Measurements from ENCODE around the gene EFCAB7. TPM values are rescaled to one million over a fixed set of nuclear protein-coding genes. Genes with fewer than 3 reads are reported as not detected.

The EFCAB7 gene, protein sequence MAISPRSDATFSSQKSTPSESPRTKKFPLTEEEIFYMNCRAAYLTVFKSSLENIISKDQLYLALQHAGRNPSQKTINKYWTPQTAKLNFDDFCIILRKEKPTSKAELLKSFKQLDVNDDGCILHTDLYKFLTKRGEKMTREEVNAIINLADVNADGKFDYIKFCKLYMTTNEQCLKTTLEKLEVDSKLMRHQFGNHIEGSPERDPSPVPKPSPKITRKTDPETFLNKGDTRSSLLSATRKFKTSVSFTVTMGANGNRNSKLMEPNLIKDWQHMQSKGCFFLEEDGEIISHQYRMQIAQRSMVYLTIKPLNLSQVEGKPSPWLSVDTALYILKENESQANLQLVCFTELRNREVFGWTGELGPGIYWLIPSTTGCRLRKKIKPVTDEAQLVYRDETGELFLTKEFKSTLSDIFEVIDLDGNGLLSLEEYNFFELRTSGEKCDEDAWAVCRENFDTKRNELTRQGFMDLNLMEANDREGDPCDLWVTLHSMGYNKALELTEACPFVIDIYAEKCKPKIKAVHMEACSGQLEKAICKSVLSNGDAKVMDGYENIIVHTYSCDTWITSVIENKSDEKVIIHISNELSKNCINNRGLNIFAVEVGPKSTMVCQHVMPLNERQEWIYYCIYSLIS
- total RNA-seq: 12.0 and 14.7 TPM in 2 replicates

DNA sequence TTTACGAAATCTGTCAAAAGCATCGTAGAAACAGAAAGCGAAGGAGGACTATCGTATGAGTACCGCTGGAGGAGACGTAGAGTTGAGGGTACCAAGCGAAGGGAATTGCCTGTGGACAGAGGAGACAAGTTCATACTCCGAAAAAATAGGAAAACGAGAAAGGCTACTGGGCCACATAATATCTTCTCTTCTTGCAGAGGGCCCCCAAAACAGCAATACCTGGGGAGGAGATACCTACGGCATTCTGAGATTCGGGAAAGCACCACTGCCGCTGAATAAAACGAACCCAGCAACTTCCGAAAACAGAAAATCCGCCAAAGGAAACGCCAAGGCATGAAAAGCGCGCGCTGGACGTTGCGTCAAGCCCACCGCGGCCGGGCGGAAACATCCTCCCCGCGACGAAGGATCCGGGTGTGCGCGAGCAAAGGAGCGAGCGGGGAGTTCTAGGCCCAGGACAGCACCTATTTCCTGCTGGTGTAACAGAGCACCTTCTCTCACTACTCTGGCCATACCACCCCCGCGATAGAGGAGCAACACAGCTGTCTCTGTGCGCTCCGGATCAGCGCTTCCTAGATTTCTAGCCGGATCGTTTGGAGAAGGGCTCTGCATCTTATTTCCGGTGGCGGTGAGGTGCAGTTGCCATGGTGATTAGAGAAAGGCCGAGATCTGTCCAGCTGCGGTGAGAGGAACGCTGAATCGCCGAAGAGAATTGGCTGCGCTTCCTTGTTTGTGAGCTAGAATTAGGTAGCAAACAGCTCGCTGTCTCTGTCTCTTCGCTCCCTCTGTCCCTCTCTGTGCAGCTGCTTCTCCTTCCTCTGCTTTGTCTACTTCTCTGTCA is at the start of gene EFCAB7, which contains the start of gene ITGB3BP:
TSS of gene EFCAB7 (plus strand) at position 635 of the 838 bp plus-strand sequence. CDS start 2,048 bp downstream, outside the sequence.
TSS of gene ITGB3BP (minus strand) at position 335 of the 838 bp plus-strand sequence. CDS start at position 243, 92 bp downstream.

DNA sequence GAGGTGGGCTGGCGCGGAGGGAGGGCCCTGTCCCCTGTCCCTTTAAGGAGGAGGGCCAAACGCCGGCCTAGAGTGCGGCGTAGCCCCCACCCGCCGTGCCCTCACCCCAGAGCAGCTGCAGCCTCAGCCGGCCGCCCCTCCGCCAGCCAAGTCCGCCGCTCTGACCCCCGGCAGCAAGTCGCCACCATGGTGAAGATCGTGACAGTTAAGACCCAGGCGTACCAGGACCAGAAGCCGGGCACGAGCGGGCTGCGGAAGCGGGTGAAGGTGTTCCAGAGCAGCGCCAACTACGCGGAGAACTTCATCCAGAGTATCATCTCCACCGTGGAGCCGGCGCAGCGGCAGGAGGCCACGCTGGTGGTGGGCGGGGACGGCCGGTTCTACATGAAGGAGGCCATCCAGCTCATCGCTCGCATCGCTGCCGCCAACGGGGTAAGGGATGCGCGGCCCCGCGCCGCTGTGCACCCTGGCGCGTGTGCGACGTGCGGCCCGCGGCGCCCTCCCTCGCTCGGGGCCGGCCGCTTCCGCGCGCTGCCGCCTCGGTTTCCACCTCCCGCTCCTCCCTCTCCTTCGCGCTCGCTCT is 70.1 kb downstream of the EFCAB7 start, which contains the start of gene PGM1:
TSS of gene PGM1 (plus strand) at position 109 of the 583 bp plus-strand sequence. CDS start at position 187, 78 bp downstream.

Small RNAs within 50 kb of the gene (small RNA-seq; reads per million reads assigned to genes)
- not detected for gene RF02105
- gene RF02106: not detected
- not detected for gene RF02107
- gene RF02108: not detected
- gene RF02109: not detected
- gene RF02110: not detected
- gene RN7SL488P: not detected
- not detected for gene RNU7-123P

Other genes with a start within 250 kb of the EFCAB7 start
- not detected in 2 replicates for gene FOXD3, start 201.0 kb upstream of the EFCAB7 start, total RNA-seq
- 12.3 and 14.7 TPM in 2 replicates for gene ALG6, start 155.9 kb upstream of the EFCAB7 start, total RNA-seq
- gene ITGB3BP, start 300 bp upstream of the EFCAB7 start, total RNA-seq: 22.0 and 37.8 TPM in 2 replicates
- 120 and 133 TPM in 2 replicates for gene PGM1, start 69.9 kb downstream of the EFCAB7 start, total RNA-seq